GM19452 (cell line): ENCODE data around the gene SLC52A1.
"Not testable (repeated sequence)": the region's sequence is repeated elsewhere in the genome, so short reads cannot be mapped to it uniquely, and the experiment has no call there.

ENCODE experiments used
- ATAC-seq: cut with Tn5 transposase; IDR thresholded peaks from one replicate; pipeline ENCODE4 v1.9.1; 2021; ENCODE audit not compliant: unreplicated experiment

Gene SLC52A1

GRCh38 chr17:5031365-5032082, 3.7 kb downstream of the SLC52A1 start:
- ATAC-seq, result peak; percentile 61

GRCh38 chr17:5030168-5030567, 5.1 kb downstream of the SLC52A1 start:
- not testable (repeated sequence) for ATAC-seq

- no peak for ATAC-seq
Measured at GRCh38 chr17:5027916-5028315, 7.3 kb downstream of the SLC52A1 start.

- no peak for ATAC-seq
Measured at GRCh38 chr17:5027299-5027698, 7.9 kb downstream of the SLC52A1 start.

- ATAC-seq, result no peak
Measured at GRCh38 chr17:5024604-5025003, 10.6 kb downstream of the SLC52A1 start.

GRCh38 chr17:5023588-5024147, 11.6 kb downstream of the SLC52A1 start:
- ATAC-seq, result no peak

GRCh38 chr17:5022171-5022711, 13.0 kb downstream of the SLC52A1 start:
- no peak for ATAC-seq

- ATAC-seq, result no peak
Measured at GRCh38 chr17:5020502-5021023, 14.7 kb downstream of the SLC52A1 start.

GRCh38 chr17:5019475-5019956, 15.7 kb downstream of the SLC52A1 start:
- no peak for ATAC-seq

GRCh38 chr17:5014357-5014756, 20.9 kb downstream of the SLC52A1 start:
- ATAC-seq, result no peak

- ATAC-seq, result peak; percentile 51
Measured at GRCh38 chr17:5011928-5012327, 23.3 kb downstream of the SLC52A1 start.

GRCh38 chr17:5003214-5003867, 31.9 kb downstream of the SLC52A1 start:
- no peak for ATAC-seq

GRCh38 chr17:5002121-5002788, 33.0 kb downstream of the SLC52A1 start:
- ATAC-seq, result no peak

- ATAC-seq, result no peak
Measured at GRCh38 chr17:5000237-5000639, 35.0 kb downstream of the SLC52A1 start.

GRCh38 chr17:4999430-5000093, 35.7 kb downstream of the SLC52A1 start:
- no peak for ATAC-seq

GRCh38 chr17:4998732-4999429, 36.3 kb downstream of the SLC52A1 start:
- ATAC-seq, result no peak

- no peak for ATAC-seq
Measured at GRCh38 chr17:4998027-4998731, 37.0 kb downstream of the SLC52A1 start.

- ATAC-seq, result peak; percentile 83
Measured at GRCh38 chr17:4997302-4998026, 37.8 kb downstream of the SLC52A1 start, which contains the start of the genes INCA1 and KIF1C. Gene INCA1, minus strand, starts transcription at chr17:4997522. Its CDS starts 3,085 bp downstream, at chr17:4994437. Gene KIF1C, plus strand, starts transcription at chr17:4997950. Its CDS starts 2,297 bp downstream, at chr17:5000247.
